ENCODE results near the gene SPOP.

DNA sequence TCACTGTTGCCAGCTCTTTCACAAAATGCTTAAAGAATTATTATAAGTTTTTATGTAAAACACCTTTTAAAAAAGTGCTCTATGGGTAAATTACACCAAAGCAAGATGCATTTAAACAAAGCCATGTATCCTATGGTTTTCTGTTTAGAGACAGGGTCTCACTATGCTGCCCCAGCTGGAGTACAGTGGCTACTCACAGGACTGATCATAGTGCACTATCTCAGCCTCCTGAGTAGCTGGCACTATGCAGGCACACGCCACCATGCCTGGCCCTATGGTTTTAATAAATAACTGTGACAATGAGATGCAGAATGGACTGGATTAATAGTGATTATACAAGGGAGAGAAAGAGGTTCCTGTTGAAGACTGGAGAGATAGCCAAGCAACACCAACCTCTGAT lies 40.2 kb downstream of the SPOP start:
- TF ChIP-seq, protein P1, sequence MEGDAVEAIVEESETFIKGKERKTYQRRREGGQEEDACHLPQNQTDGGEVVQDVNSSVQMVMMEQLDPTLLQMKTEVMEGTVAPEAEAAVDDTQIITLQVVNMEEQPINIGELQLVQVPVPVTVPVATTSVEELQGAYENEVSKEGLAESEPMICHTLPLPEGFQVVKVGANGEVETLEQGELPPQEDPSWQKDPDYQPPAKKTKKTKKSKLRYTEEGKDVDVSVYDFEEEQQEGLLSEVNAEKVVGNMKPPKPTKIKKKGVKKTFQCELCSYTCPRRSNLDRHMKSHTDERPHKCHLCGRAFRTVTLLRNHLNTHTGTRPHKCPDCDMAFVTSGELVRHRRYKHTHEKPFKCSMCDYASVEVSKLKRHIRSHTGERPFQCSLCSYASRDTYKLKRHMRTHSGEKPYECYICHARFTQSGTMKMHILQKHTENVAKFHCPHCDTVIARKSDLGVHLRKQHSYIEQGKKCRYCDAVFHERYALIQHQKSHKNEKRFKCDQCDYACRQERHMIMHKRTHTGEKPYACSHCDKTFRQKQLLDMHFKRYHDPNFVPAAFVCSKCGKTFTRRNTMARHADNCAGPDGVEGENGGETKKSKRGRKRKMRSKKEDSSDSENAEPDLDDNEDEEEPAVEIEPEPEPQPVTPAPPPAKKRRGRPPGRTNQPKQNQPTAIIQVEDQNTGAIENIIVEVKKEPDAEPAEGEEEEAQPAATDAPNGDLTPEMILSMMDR (IDR thresholded peaks at IDR 0.05; ENCODE audit: insufficient read depth, low read length, poor library complexity, severe bottlenecking) = no peak
- TF ChIP-seq EZH2phosphoT487 (conservative IDR thresholded peaks at IDR 0.05; ENCODE audit: low read length) = no peak

All from SU-DHL-6 (cell line).